Neural cell (in vitro differentiated cells): Measurements from ENCODE around the gene NDUFA12. TPM values are rescaled to one million over a fixed set of nuclear protein-coding genes. Genes with fewer than 3 reads are reported as not detected.

ENCODE experiments used
- H2AFZ ChIP-seq: fragments of 200-600, 300-800 bp; sonication (generic), shearing (Covaris generic); 2 replicates; pipeline ENCODE4 v1.6.0; 2014; ENCODE audit warnings: low read depth, mild to moderate bottlenecking, antibody characterized with exemption, low read length, moderate library complexity
- H3F3A ChIP-seq: fragments of 200-600 bp; shearing (Covaris generic); 2 replicates; pipeline ENCODE4 v1.6.1; 2016; ENCODE audit warnings: mild to moderate bottlenecking, moderate library complexity, mixed read lengths, antibody characterized with exemption, low read length; ENCODE audit not compliant: insufficient read depth, poor library complexity, severe bottlenecking
- H3K27ac ChIP-seq: fragments of 200-600, 300-800 bp; sonication (generic), shearing (Covaris generic); 2 replicates; pipeline ENCODE4 v1.5.1; 2014; ENCODE audit warnings: mild to moderate bottlenecking, low read length, moderate library complexity
- H3K27me3 ChIP-seq: fragments of 300-800, 200-600 bp; sonication (generic), shearing (Covaris generic); 2 replicates; pipeline ENCODE4 v1.6.0; 2014; ENCODE audit warnings: mild to moderate bottlenecking, low read depth, low read length, moderate library complexity; ENCODE audit not compliant: insufficient read depth
- H3K36me3 ChIP-seq: fragments of 300-800, 200-600 bp; sonication (generic), shearing (Covaris generic); 2 replicates; pipeline ENCODE4 v1.5.1; 2014; ENCODE audit warnings: mild to moderate bottlenecking, antibody characterized with exemption, low read length, moderate library complexity; ENCODE audit not compliant: insufficient read depth
- H3K4me2 ChIP-seq: fragments of 300-800, 200-600 bp; sonication (generic), shearing (Covaris generic); 2 replicates; pipeline ENCODE4 v1.6.0; 2014; ENCODE audit warnings: mild to moderate bottlenecking, low read length
- H3K4me3 ChIP-seq: fragments of 300-800, 200-600 bp; sonication (generic), shearing (Covaris generic); 2 replicates; pipeline ENCODE4 v1.5.1; 2014; ENCODE audit warnings: mild to moderate bottlenecking, low read length, moderate library complexity
- H3K79me2 ChIP-seq: fragments of 200-600 bp; shearing (Covaris generic); replicated peaks from 2 replicates; pipeline ENCODE4 v1.6.0; 2014; ENCODE audit warnings: mild to moderate bottlenecking, low read length, moderate library complexity; ENCODE audit not compliant: insufficient read depth
- H3K9ac ChIP-seq: fragments of 300-800, 200-600 bp; sonication (generic), shearing (Covaris generic); 2 replicates; pipeline ENCODE4 v1.6.1; 2016; ENCODE audit warnings: mild to moderate bottlenecking, low read length, mixed read lengths
- H3K9me2 ChIP-seq: fragments of 200-600 bp; shearing (Covaris generic); 2 replicates; pipeline ENCODE4 v1.6.1; 2016; ENCODE audit warnings: mild to moderate bottlenecking, low read length, mixed read lengths; ENCODE audit not compliant: insufficient read depth
- H3K9me3 ChIP-seq: fragments of 200-600, 300-800 bp; sonication (generic), shearing (Covaris generic); 2 replicates; pipeline ENCODE4 v1.6.1; 2016; ENCODE audit warnings: mild to moderate bottlenecking, mixed run types, low read length, moderate library complexity, mixed read lengths
- H4K20me1 ChIP-seq: fragments of 200-600 bp; shearing (Covaris generic); 2 replicates; pipeline ENCODE4 v1.6.1; 2016; ENCODE audit warnings: mild to moderate bottlenecking, mixed run types; ENCODE audit not compliant: insufficient read depth
- EP300 ChIP-seq: fragments of 450-650 bp; conservative IDR thresholded peaks from 2 replicates; pipeline ENCODE4 v1.6.1; 2014; ENCODE audit warnings: antibody characterized with exemption, mild to moderate bottlenecking, moderate library complexity; ENCODE audit not compliant: poor library complexity, severe bottlenecking
- EZH2 ChIP-seq: fragments of 200-600, 300-800 bp; shearing (Covaris generic), sonication (generic); IDR thresholded peaks from 2 replicates; pipeline ENCODE4 v1.6.1; 2014; ENCODE audit warnings: antibody characterized with exemption, low read length, borderline replicate concordance, mild to moderate bottlenecking; ENCODE audit not compliant: insufficient read depth, poor library complexity, severe bottlenecking
- MXI1 ChIP-seq: fragments of 450-650 bp; conservative IDR thresholded peaks from 2 replicates; pipeline ENCODE4 v1.6.1; 2014; ENCODE audit warnings: antibody characterized with exemption, mild to moderate bottlenecking; ENCODE audit not compliant: poor library complexity, severe bottlenecking
- POLR2AphosphoS5 ChIP-seq: IDR thresholded peaks from 2 replicates; pipeline ENCODE4 v1.6.1; 2012
- RAD21 ChIP-seq: fragments of 450-650 bp; conservative IDR thresholded peaks from 2 replicates; pipeline ENCODE4 v1.6.1; 2014; ENCODE audit warnings: antibody characterized with exemption, mild to moderate bottlenecking, moderate library complexity
- REST ChIP-seq: IDR thresholded peaks from 2 replicates; pipeline ENCODE4 v1.6.1; 2012; ENCODE audit warnings: borderline replicate concordance
- SMC3 ChIP-seq: fragments of 450-650 bp; conservative IDR thresholded peaks from 2 replicates; pipeline ENCODE4 v1.6.1; 2014; ENCODE audit warnings: antibody characterized with exemption, mild to moderate bottlenecking, moderate library complexity; ENCODE audit not compliant: poor library complexity
- TAF1 ChIP-seq: IDR thresholded peaks from 2 replicates; pipeline ENCODE4 v1.6.1; 2012; ENCODE audit warnings: low read depth
- polyA plus RNA-seq: library from polyadenylated mRNA; depleted of rRNA; stranded (reverse); fragments of >200 nt; gene quantifications from 2 replicates; pipeline ENCODE4 v1.2.3, GENCODE V29; 2014
- TF ChIP-seq, protein P1 (sequence below): fragments of 450-650 bp; IDR thresholded peaks from 2 replicates; pipeline ENCODE4 v1.5.1; 2014; ENCODE audit warnings: antibody characterized with exemption, mild to moderate bottlenecking, moderate library complexity; ENCODE audit not compliant: poor library complexity, severe bottlenecking

Gene NDUFA12
- polyA plus RNA-seq, 1 donor from 2014 or later = 357 TPM

GRCh38 chr12:95037906-95038305 is 34.4 kb upstream of the NDUFA12 start:
- H3K4me2 ChIP-seq = no peak overlapping the region
- no peaks in the 10 kb centered on the region for H3F3A ChIP-seq
- H3K27me3 ChIP-seq = no peaks in the 10 kb centered on the region
- no peaks in the 10 kb centered on the region for H4K20me1 ChIP-seq
- no peak overlapping the region for H2AFZ ChIP-seq
- H3K36me3 ChIP-seq = peaks cover 11% of the 10 kb centered on the region
- no peak overlapping the region for H3K4me3 ChIP-seq
- TF ChIP-seq POLR2AphosphoS5 (no peak), EZH2 (no peak), TAF1 (no peak), EP300 (no peak), RAD21 (no peak)
- TF ChIP-seq, protein P1, sequence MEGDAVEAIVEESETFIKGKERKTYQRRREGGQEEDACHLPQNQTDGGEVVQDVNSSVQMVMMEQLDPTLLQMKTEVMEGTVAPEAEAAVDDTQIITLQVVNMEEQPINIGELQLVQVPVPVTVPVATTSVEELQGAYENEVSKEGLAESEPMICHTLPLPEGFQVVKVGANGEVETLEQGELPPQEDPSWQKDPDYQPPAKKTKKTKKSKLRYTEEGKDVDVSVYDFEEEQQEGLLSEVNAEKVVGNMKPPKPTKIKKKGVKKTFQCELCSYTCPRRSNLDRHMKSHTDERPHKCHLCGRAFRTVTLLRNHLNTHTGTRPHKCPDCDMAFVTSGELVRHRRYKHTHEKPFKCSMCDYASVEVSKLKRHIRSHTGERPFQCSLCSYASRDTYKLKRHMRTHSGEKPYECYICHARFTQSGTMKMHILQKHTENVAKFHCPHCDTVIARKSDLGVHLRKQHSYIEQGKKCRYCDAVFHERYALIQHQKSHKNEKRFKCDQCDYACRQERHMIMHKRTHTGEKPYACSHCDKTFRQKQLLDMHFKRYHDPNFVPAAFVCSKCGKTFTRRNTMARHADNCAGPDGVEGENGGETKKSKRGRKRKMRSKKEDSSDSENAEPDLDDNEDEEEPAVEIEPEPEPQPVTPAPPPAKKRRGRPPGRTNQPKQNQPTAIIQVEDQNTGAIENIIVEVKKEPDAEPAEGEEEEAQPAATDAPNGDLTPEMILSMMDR = no peak
- no peaks in the 10 kb centered on the region for H3K79me2 ChIP-seq
- no peak overlapping the region for H3K9ac ChIP-seq
- H3K9me2 ChIP-seq = no peaks in the 10 kb centered on the region
- H3K9me3 ChIP-seq = no peaks in the 10 kb centered on the region
- no peak overlapping the region for H3K27ac ChIP-seq

DNA sequence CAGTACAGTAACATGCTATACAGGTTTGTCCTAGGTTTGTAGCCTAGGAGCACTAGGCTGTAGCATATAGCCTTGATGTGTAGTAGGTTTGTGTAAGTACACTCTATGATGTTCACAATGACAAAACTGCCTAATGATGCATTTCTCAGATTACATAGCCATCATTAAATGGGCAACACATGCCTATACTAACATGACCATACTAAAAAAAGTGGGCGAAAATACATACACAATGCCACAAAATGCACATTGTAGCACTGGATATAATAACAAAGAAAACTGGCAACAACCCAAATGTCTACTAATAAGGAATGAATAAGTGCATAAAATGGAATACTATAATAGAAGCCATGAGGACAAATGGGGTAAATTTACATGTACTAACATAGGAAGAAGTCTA is 31.3 kb upstream of the NDUFA12 start:
- Histone ChIP-seq H3K79me2 (no peaks in the 10 kb centered on the region), H3K9me3 (no peaks in the 10 kb centered on the region), H3K4me2 (no peak overlapping the region), H3K27ac (no peak overlapping the region), H4K20me1 (no peaks in the 10 kb centered on the region), H3K4me3 (no peak overlapping the region), H3K9ac (no peak overlapping the region), H3K36me3 (peaks cover 11% of the 10 kb centered on the region), H2AFZ (no peak overlapping the region), H3F3A (no peaks in the 10 kb centered on the region), H3K9me2 (no peaks in the 10 kb centered on the region), H3K27me3 (no peaks in the 10 kb centered on the region)
- TF ChIP-seq EP300 (no peak), TAF1 (no peak), EZH2 (no peak), MXI1 (no peak), POLR2AphosphoS5 (no peak), RAD21 (no peak), SMC3 (no peak), REST (no peak)
- TF ChIP-seq, protein P1 = no peak
